HepG2 (cell line): ENCODE results near the gene ITPK1. TPM values are rescaled to one million over a fixed set of nuclear protein-coding genes. Genes with fewer than 3 reads are reported as not detected.
A peak's percentile ranks its signal among the peaks of the same experiment; 100 is the strongest.

Experiments used
- ARID3A ChIP-seq: IDR thresholded peaks from 2 replicates; pipeline ENCODE4 v1.6.1; 2012; ENCODE audit warnings: low read depth, low read length, improper control_type of control experiment
- GFI1 ChIP-seq: sonication (generic); formaldehyde crosslinking; IDR thresholded peaks from 2 replicates; pipeline ENCODE4 v1.5.0; 2020; ENCODE audit warnings: missing genetic modification reagents, mild to moderate bottlenecking, borderline replicate concordance
- HMGXB4 ChIP-seq, 2 experiments: sonication (generic) in 1 of 2; formaldehyde crosslinking in 1 of 2; IDR thresholded peaks; 2 replicates each; pipeline versions ENCODE4 v1.4.0 to v1.6.1; 2018 to 2020; ENCODE audit warnings: missing genetic modification reagents in 2 of 2, borderline replicate concordance in 1 of 2, low read depth in 1 of 2, mild to moderate bottlenecking in 1 of 2, missing biosample characterization in 1 of 2
- RFX1 ChIP-seq: fragments of 450-650 bp; IDR thresholded peaks from 2 replicates; pipeline ENCODE4 v1.6.1; 2017
- SRF ChIP-seq: IDR thresholded peaks from 2 replicates; pipeline ENCODE4 v1.6.1; 2011; ENCODE audit warnings: mild to moderate bottlenecking, low read depth, low read length, moderate library complexity
- ZBTB26 ChIP-seq: IDR thresholded peaks from 2 replicates; pipeline ENCODE4 v1.6.1; 2016; ENCODE audit warnings: missing compliant biosample characterization, missing genetic modification reagents, borderline replicate concordance
- ZBTB37 ChIP-seq: sonication (generic); formaldehyde crosslinking; IDR thresholded peaks from 2 replicates; pipeline ENCODE4 v1.4.0; 2020; ENCODE audit warnings: mild to moderate bottlenecking, missing genetic modification reagents
- ZBTB4 ChIP-seq: sonication (generic); formaldehyde crosslinking; IDR thresholded peaks from 2 replicates; pipeline ENCODE4 v1.4.0; 2020; ENCODE audit warnings: missing genetic modification reagents, mild to moderate bottlenecking, borderline replicate concordance
- ZNF343 ChIP-seq: sonication (generic); formaldehyde crosslinking; IDR thresholded peaks from 2 replicates; pipeline ENCODE4 v1.4.0; 2020; ENCODE audit warnings: mild to moderate bottlenecking, missing genetic modification reagents
- ZNF609 ChIP-seq: sonication (generic); formaldehyde crosslinking; IDR thresholded peaks from 2 replicates; pipeline ENCODE4 v1.4.0; 2020; ENCODE audit warnings: mild to moderate bottlenecking, missing genetic modification reagents, borderline replicate concordance
- ZNF720 ChIP-seq: sonication (generic); formaldehyde crosslinking; IDR thresholded peaks from 2 replicates; pipeline ENCODE4 v1.4.0; 2020; ENCODE audit warnings: missing genetic modification reagents
- ZNF766 ChIP-seq: sonication (generic); formaldehyde crosslinking; IDR thresholded peaks from 2 replicates; pipeline ENCODE4 v1.5.0; 2020; ENCODE audit warnings: missing genetic modification reagents, borderline replicate concordance
- polyA plus RNA-seq, 8 experiments: library from polyadenylated mRNA; depleted of rRNA in 3 of 8; stranded (reverse) in 7 of 8; unstranded in 1 of 8; fragments of >200 nt; fragmentation: Illumina TruSeq in 4 of 8; extraction: Trizol in 4 of 8; gene quantifications; 2 replicates each; pipeline versions ENCODE4 v1.2.1 to v1.2.3, GENCODE V29; 2011 to 2016; ENCODE audit warnings: low read depth in 4 of 8, missing spikeins in 1 of 8, mixed read lengths in 1 of 8; ENCODE audit not compliant: insufficient read depth in 1 of 8
- total RNA-seq, 5 experiments: library from RNA; depleted of rRNA; stranded (reverse); fragments of >200 nt; fragmentation: Illumina TruSeq; extraction: Trizol; gene quantifications; 2 replicates each; pipeline ENCODE4 v1.2.3, GENCODE V29; 2016; ENCODE audit warnings: low read depth in 1 of 5

ITPK1 gene
- total and polyA plus RNA-seq, 2 of the 13 experiments (the other 11 are each of a cell fraction or from before 2014, with no cell fraction given) = 20.5 to 47.5 TPM

GRCh38 chr14:92922883-92923743, 192.6 kb downstream of the ITPK1 start, which contains the start of gene CHGA (continued):
- TF ChIP-seq HMGXB4 (CRISPR knock-in tag; IDR thresholded peaks at IDR 0.05; ENCODE audit: borderline replicate concordance in 1 of 2, low read depth in 1 of 2) (0 out of 4 replicates have a peak, but pooled peaks of 1 of the 2 experiments have one; percentile 45), RFX1 (no peak), ARID3A (no peak), GFI1 (CRISPR knock-in tag) (no peak; the same call in 1 of the 2 replicates), ZBTB37 (no peak), ZBTB26 (CRISPR knock-in tag) (peak; percentile 90), SRF (no peak), ZBTB4 (CRISPR knock-in tag) (no peak), ZNF343 (CRISPR knock-in tag) (peak; percentile 70; the same call in 1 of the 2 replicates), ZNF766 (peak; percentile 97), ZNF720 (no peak), ZNF609 (CRISPR knock-in tag) (no peak)
